Measurements from ENCODE around the gene PRKCZ.

GRCh38 chr1:2188336-2188735, 138.1 kb downstream of the PRKCZ start:
- TF ChIP-seq REST (IDR thresholded peaks at IDR 0.05; ENCODE audit: insufficient replicate concordance, low read depth) = no peak
- TF ChIP-seq CTCF (IDR thresholded peaks at IDR 0.05; ENCODE audit: insufficient read depth, low read length) = no peak
- TF ChIP-seq POLR2AphosphoS5 (IDR thresholded peaks at IDR 0.05; ENCODE audit: low read depth) = no peak

All from HL-60 (cell line).